HG03571 (cell line): Measurements from ENCODE around the gene UGT2B7.
"Not testable (repeated sequence)": the region's sequence is repeated elsewhere in the genome, so short reads cannot be mapped to it uniquely, and the experiment has no call there.

Experiments used
- ATAC-seq: cut with Tn5 transposase; IDR thresholded peaks from one replicate; pipeline ENCODE4 v1.9.1; 2021; ENCODE audit not compliant: unreplicated experiment

The UGT2B7 gene

GRCh38 chr4:69078852-69079251, 17.4 kb upstream of the UGT2B7 start:
- no peak for ATAC-seq

- ATAC-seq: no peak
Measured at GRCh38 chr4:69088473-69088872, 7.8 kb upstream of the UGT2B7 start.

- no peak for ATAC-seq
Measured at GRCh38 chr4:69089388-69089787, 6.9 kb upstream of the UGT2B7 start.

- ATAC-seq: no peak
Measured at GRCh38 chr4:69092190-69092589, 4.1 kb upstream of the UGT2B7 start.

GRCh38 chr4:69092980-69093568, 3.2 kb upstream of the UGT2B7 start:
- ATAC-seq: no peak

GRCh38 chr4:69093681-69094080, 2.6 kb upstream of the UGT2B7 start:
- no peak for ATAC-seq

GRCh38 chr4:69095301-69095731, 958 bp upstream of the UGT2B7 start:
- ATAC-seq: peak; percentile 69

GRCh38 chr4:69096810-69097209, 536 bp downstream of the UGT2B7 start:
- no peak for ATAC-seq

GRCh38 chr4:69098470-69098869, 2.2 kb downstream of the UGT2B7 start:
- no peak for ATAC-seq

- no peak for ATAC-seq
Measured at GRCh38 chr4:69099910-69100309, 3.6 kb downstream of the UGT2B7 start.

- not testable (repeated sequence) for ATAC-seq
Measured at GRCh38 chr4:69102668-69103067, 6.4 kb downstream of the UGT2B7 start.

GRCh38 chr4:69104719-69105275, 8.5 kb downstream of the UGT2B7 start:
- no peak for ATAC-seq

- not testable (repeated sequence) for ATAC-seq
Measured at GRCh38 chr4:69115151-69115850, 19.0 kb downstream of the UGT2B7 start.

- ATAC-seq: no peak
Measured at GRCh38 chr4:69115851-69116213, 19.6 kb downstream of the UGT2B7 start.

GRCh38 chr4:69116645-69117321, 20.5 kb downstream of the UGT2B7 start:
- no peak for ATAC-seq

- no peak for ATAC-seq
Measured at GRCh38 chr4:69120870-69121269, 24.6 kb downstream of the UGT2B7 start.

- no peak for ATAC-seq
Measured at GRCh38 chr4:69122476-69122875, 26.2 kb downstream of the UGT2B7 start.

- no peak for ATAC-seq
Measured at GRCh38 chr4:69124941-69125340, 28.7 kb downstream of the UGT2B7 start.

- no peak for ATAC-seq
Measured at GRCh38 chr4:69126024-69126423, 29.8 kb downstream of the UGT2B7 start.

GRCh38 chr4:69133993-69134392, 37.7 kb downstream of the UGT2B7 start:
- ATAC-seq: no peak

GRCh38 chr4:69134471-69134870, 38.2 kb downstream of the UGT2B7 start:
- no peak for ATAC-seq

- ATAC-seq: no peak
Measured at GRCh38 chr4:69141320-69141719, 45.0 kb downstream of the UGT2B7 start.
